Measurements from ENCODE around the gene RNF26.

The RNF26 gene

GRCh38 chr11:119316016-119316728 is 18.2 kb upstream of the RNF26 start:
- no peak for DNase-seq

- no peak for DNase-seq
Observed at GRCh38 chr11:119316729-119317591, 17.4 kb upstream of the RNF26 start, which contains the start of gene MCAM. MCAM (minus strand) TSS chr11:119317130; CDS start chr11:119317101, 29 bp downstream.

- no peak for DNase-seq
Observed at GRCh38 chr11:119317592-119318239, 16.6 kb upstream of the RNF26 start.

- DNase-seq, result no peak
Observed at GRCh38 chr11:119318240-119319135, 15.8 kb upstream of the RNF26 start.

GRCh38 chr11:119319136-119319699 is 15.1 kb upstream of the RNF26 start:
- DNase-seq, result no peak

GRCh38 chr11:119319700-119320239 is 14.6 kb upstream of the RNF26 start:
- no peak for DNase-seq

- no peak for DNase-seq
Observed at GRCh38 chr11:119320240-119320775, 14.0 kb upstream of the RNF26 start.

- DNase-seq, result no peak
Observed at GRCh38 chr11:119320776-119321524, 13.4 kb upstream of the RNF26 start.

GRCh38 chr11:119322360-119322739 is 12.0 kb upstream of the RNF26 start:
- DNase-seq, result no peak

GRCh38 chr11:119322921-119323531 is 11.3 kb upstream of the RNF26 start:
- no peak for DNase-seq

- DNase-seq, result no peak
Observed at GRCh38 chr11:119323532-119324033, 10.7 kb upstream of the RNF26 start.

GRCh38 chr11:119324189-119324588 is 10.1 kb upstream of the RNF26 start:
- DNase-seq, result no peak

GRCh38 chr11:119329320-119329719 is 5.0 kb upstream of the RNF26 start:
- DNase-seq, result no peak

- no peak for DNase-seq
Observed at GRCh38 chr11:119330237-119330636, 4.1 kb upstream of the RNF26 start.

GRCh38 chr11:119332111-119332765 is 2.1 kb upstream of the RNF26 start:
- DNase-seq, result no peak

- DNase-seq, result no peak
Observed at GRCh38 chr11:119335091-119335654, 846 bp downstream of the RNF26 start.

- DNase-seq, result no peak
Observed at GRCh38 chr11:119335655-119336543, 1.6 kb downstream of the RNF26 start.
